Uterus (tissue), 4 donors: ENCODE data around the gene TOR1AIP2. TPM values are rescaled to one million over a fixed set of nuclear protein-coding genes. Genes with fewer than 3 reads are reported as not detected.

Experiments used
- DNase-seq, 2 donors: peaks; one replicate each; pipeline ENCODE4 v3.0.0-alpha.2; 2019 to 2020
- H3K27ac ChIP-seq, 2 donors: fragments of 200-600 bp; sonication (generic); 1 replicate in 1 of 2; 2 replicates in 1 of 2; pipeline ENCODE4 v1.5.1; 2016 to 2018
- H3K27me3 ChIP-seq, 2 donors: fragments of 200-600 bp; sonication (generic); one replicate each; pipeline ENCODE4 v1.5.1; 2018 to 2019; ENCODE audit warnings: control low read depth in 1 of 2
- H3K36me3 ChIP-seq, 2 donors: fragments of 200-600 bp; sonication (generic); one replicate each; pipeline ENCODE4 v1.5.1; 2019; ENCODE audit warnings: control low read depth in 1 of 2
- H3K4me1 ChIP-seq, 2 donors: fragments of 200-600 bp; sonication (generic); one replicate each; pipeline ENCODE4 v1.5.1; 2018 to 2019; ENCODE audit warnings: control low read depth in 1 of 2
- H3K4me3 ChIP-seq, 2 donors: fragments of 200-600 bp; sonication (generic); 1 replicate in 1 of 2; 2 replicates in 1 of 2; pipeline ENCODE4 v1.5.1; 2018 to 2019; ENCODE audit warnings: mild to moderate bottlenecking in 1 of 2
- H3K9me3 ChIP-seq, 2 donors: fragments of 200-600 bp; sonication (generic); one replicate each; pipeline ENCODE4 v1.5.1; 2019; ENCODE audit warnings: control low read depth in 1 of 2
- POLR2A ChIP-seq, 2 donors: fragments of 450-650 bp; IDR thresholded peaks; one replicate each; pipeline ENCODE4 v1.6.1; 2016; ENCODE audit warnings: antibody characterized with exemption in 2 of 2, mild to moderate bottlenecking in 1 of 2, moderate library complexity in 1 of 2
- intact Hi-C: fragments of 100-400 bp; cut with DNase I; formaldehyde crosslinking; loops from one replicate; pipeline ENCODE4 v1.15.1; 2023; ENCODE audit warnings: low total_unique reads
- total RNA-seq, 4 donors: library from RNA; depleted of rRNA in 3 of 4; stranded (reverse); fragments of >200 nt in 3 of 4; gene quantifications; one replicate each; pipeline versions ENCODE4 v1.1.0 to v1.2.4, GENCODE V29; 2014 to 2023
- TF ChIP-seq, protein P1 (sequence below), 4 experiments: fragments of 200-600 bp in 2 of 4; fragments of 450-650 bp in 2 of 4; sonication (generic) in 2 of 4; IDR thresholded peaks; one replicate each; pipeline ENCODE4 v1.5.1; 2016 to 2019; ENCODE audit warnings: antibody characterized with exemption in 4 of 4, mild to moderate bottlenecking in 2 of 4, moderate library complexity in 1 of 4
- donor health status: DM: yes; HTN: yes; CAD: no.

TOR1AIP2 gene
- total RNA-seq, 4 donors from 2014 or later, result 32.1 to 94.4 (median 58.8) TPM

DNA sequence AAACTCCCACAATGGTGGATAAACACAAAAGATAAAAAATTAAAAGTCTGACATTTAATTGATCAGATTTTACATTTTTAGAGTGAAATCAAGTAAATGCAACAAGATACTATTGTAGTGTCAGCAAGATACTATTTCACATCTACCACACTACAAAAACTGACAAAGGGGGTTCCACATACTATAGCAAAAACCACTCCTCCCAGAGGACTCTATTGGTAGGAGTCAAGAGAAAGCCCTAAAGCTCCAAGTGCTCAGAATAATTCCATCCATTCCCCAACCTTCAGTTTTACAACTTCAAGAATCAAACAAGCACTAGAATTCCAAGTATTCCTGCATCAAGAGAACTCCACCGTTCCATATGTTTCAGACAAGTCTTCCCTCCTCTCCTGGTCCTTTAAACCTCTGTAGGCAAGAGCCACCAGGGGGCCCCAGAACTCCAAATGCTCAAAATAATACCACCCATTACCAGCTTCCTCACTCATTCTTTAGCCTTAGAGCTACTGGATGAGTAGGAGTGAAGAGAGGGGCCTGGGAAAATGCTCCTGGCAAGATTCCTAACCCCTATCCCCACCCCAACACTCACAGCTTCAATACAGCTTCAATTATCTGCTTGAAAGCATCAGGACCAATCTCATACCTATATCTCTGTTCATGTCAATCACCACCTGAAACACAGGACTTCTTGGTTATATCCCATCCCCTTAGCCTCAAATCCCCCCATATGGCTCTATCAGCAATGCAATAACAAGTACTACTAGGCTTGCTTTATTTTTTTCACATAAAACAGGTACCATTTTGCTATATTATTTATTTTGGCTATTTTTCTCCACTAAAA is 9.9 kb downstream of the TOR1AIP2 start:
- H3K27ac ChIP-seq, result no peak overlapping the region
- no peaks in the 10 kb centered on the region for H3K4me1 ChIP-seq
- no peak for TF ChIP-seq POLR2A (IDR thresholded peaks at IDR 0.05)
- TF ChIP-seq, protein P1, sequence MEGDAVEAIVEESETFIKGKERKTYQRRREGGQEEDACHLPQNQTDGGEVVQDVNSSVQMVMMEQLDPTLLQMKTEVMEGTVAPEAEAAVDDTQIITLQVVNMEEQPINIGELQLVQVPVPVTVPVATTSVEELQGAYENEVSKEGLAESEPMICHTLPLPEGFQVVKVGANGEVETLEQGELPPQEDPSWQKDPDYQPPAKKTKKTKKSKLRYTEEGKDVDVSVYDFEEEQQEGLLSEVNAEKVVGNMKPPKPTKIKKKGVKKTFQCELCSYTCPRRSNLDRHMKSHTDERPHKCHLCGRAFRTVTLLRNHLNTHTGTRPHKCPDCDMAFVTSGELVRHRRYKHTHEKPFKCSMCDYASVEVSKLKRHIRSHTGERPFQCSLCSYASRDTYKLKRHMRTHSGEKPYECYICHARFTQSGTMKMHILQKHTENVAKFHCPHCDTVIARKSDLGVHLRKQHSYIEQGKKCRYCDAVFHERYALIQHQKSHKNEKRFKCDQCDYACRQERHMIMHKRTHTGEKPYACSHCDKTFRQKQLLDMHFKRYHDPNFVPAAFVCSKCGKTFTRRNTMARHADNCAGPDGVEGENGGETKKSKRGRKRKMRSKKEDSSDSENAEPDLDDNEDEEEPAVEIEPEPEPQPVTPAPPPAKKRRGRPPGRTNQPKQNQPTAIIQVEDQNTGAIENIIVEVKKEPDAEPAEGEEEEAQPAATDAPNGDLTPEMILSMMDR (IDR thresholded peaks at IDR 0.05), result peak in 3 of 4 experiments; percentile 42 to 46 (median 44)
- intact Hi-C loops, result no loop called here
- no peaks in the 10 kb centered on the region for H3K9me3 ChIP-seq
- H3K4me3 ChIP-seq, result no peak overlapping the region
- DNase-seq, result peak in 1 of 2 donors; percentile 31
- H3K27me3 ChIP-seq, result no peaks in the 10 kb centered on the region
- H3K36me3 ChIP-seq, result no peaks in the 10 kb centered on the region

DNA sequence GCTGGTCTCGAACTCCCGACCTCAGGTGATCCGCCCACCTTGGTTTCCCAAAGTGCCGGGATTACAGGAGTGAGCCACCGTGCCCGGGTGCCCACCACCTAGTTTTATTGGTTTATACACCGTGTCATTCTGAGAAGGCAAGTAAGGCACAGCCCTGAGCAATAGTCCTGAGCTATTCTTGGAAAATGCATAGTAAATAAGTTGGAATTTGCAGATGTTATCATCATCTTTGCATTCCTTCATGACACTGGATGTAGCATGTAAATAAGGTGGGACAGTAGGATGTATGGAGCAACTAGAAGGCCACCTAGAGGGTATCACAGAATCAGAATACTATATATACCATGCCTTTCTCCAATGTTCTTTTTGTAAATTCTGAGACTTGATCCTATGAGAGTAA is 11.0 kb downstream of the TOR1AIP2 start:
- no peaks in the 10 kb centered on the region for H3K36me3 ChIP-seq
- intact Hi-C loops, result no loop called here
- TF ChIP-seq, protein P1 (IDR thresholded peaks at IDR 0.05), result no peak
- no peak for TF ChIP-seq POLR2A (IDR thresholded peaks at IDR 0.05)
- H3K4me3 ChIP-seq, result no peak overlapping the region
- no peaks in the 10 kb centered on the region for H3K4me1 ChIP-seq
- DNase-seq, result no peak
- no peaks in the 10 kb centered on the region for H3K9me3 ChIP-seq
- no peaks in the 10 kb centered on the region for H3K27me3 ChIP-seq
- no peak overlapping the region for H3K27ac ChIP-seq

DNA sequence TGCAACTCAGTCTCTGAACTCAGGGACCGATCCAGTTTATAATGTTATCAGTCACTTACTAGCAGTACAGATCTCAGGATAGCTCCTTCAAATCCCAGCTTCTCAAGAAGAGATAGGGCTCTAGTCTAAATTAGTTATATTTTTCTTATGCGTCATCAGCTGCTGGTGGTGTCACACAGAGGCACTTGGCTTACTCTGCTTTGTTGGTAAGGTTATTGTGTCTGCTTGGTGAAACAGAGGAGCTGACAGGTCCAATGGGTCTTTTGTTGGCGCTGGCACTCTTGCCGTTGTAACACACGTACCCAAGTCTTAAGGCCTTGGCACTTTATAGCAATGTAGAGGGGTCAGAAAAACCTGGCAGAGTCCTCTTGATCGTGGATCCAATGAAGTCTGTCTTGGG is 12.2 kb downstream of the TOR1AIP2 start:
- no peaks in the 10 kb centered on the region for H3K4me1 ChIP-seq
- no peaks in the 10 kb centered on the region for H3K27me3 ChIP-seq
- TF ChIP-seq, protein P1 (IDR thresholded peaks at IDR 0.05), result no peak
- no peak for TF ChIP-seq POLR2A (IDR thresholded peaks at IDR 0.05)
- DNase-seq, result no peak
- no peaks in the 10 kb centered on the region for H3K36me3 ChIP-seq
- no peak overlapping the region for H3K4me3 ChIP-seq
- H3K9me3 ChIP-seq, result no peaks in the 10 kb centered on the region
- no peak overlapping the region for H3K27ac ChIP-seq
- intact Hi-C loops, result no loop called here

DNA sequence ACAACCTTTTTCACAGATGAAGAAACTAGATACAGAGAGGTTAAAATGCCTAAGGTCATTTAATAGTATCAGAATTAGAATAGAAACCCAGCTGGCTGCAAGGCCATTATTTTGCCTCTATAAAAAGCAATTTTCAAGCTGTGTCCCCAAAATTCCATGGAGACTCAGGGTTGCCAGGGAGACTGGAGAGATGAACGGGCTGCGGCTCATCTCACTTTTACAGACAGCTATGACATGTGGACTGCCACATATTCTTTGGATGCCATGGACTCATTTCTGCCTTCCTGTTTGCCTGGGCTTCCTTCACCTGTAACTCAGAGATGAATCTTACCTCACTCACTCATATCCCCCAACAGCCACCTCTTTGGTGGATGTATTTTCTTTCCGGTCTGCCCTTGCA is 17.0 kb downstream of the TOR1AIP2 start:
- no peak overlapping the region for H3K27ac ChIP-seq
- no peaks in the 10 kb centered on the region for H3K36me3 ChIP-seq
- H3K4me1 ChIP-seq, result no peaks in the 10 kb centered on the region
- H3K27me3 ChIP-seq, result no peaks in the 10 kb centered on the region
- no peak for DNase-seq
- no peak overlapping the region for H3K4me3 ChIP-seq
- intact Hi-C loops, result no loop called here
- H3K9me3 ChIP-seq, result no peaks in the 10 kb centered on the region
- no peak for TF ChIP-seq POLR2A (IDR thresholded peaks at IDR 0.05)
- TF ChIP-seq, protein P1 (IDR thresholded peaks at IDR 0.05), result no peak

DNA sequence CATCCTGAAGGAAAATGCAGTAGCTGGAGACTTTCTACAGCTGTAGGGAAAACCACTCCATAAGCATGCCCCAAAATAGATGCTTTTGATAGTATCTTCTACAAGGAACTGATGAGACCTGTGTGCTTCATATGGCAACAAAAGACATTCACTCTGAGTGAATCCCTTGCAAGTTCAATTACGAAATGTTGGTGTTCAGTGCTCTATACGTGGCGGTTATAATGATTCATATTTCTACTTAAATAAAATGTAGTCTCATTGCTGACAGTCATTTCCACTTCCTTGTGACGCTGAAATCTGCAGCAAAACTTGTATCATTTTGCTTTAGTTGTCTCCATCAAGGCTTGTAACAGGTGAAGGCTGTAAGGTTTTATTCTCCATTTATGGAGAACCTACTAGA is 20.6 kb downstream of the TOR1AIP2 start:
- no peaks in the 10 kb centered on the region for H3K36me3 ChIP-seq
- H3K9me3 ChIP-seq, result no peaks in the 10 kb centered on the region
- intact Hi-C loops, result no loop called here
- no peaks in the 10 kb centered on the region for H3K4me1 ChIP-seq
- DNase-seq, result no peak
- H3K27me3 ChIP-seq, result no peaks in the 10 kb centered on the region
- no peak overlapping the region for H3K4me3 ChIP-seq
- TF ChIP-seq, protein P1 (IDR thresholded peaks at IDR 0.05), result no peak
- TF ChIP-seq POLR2A (IDR thresholded peaks at IDR 0.05), result no peak
- no peak overlapping the region for H3K27ac ChIP-seq
